Keratinocyte (primary cell): ENCODE measurements around the gene PPP1R37.

Experiments used
- EZH2 ChIP-seq: IDR thresholded peaks from one replicate; pipeline ENCODE4 v1.6.1; 2012; ENCODE audit warnings: inconsistent platforms, mild to moderate bottlenecking, low read length, moderate library complexity
- TF ChIP-seq, protein P1 (sequence below), 3 experiments: IDR thresholded peaks in 1 of 3; conservative IDR thresholded peaks in 1 of 3; optimal IDR thresholded peaks in 1 of 3; 2 replicates in 2 of 3; 3 replicates in 1 of 3; pipeline versions ENCODE3 to v1.5.1; 2011; ENCODE audit warnings: low read length in 3 of 3, mild to moderate bottlenecking in 3 of 3, moderate library complexity in 2 of 3, control low read depth in 1 of 3, inconsistent platforms in 1 of 3; ENCODE audit not compliant: insufficient read depth in 2 of 3; ENCODE audit errors: extremely low read depth in 1 of 3

DNA sequence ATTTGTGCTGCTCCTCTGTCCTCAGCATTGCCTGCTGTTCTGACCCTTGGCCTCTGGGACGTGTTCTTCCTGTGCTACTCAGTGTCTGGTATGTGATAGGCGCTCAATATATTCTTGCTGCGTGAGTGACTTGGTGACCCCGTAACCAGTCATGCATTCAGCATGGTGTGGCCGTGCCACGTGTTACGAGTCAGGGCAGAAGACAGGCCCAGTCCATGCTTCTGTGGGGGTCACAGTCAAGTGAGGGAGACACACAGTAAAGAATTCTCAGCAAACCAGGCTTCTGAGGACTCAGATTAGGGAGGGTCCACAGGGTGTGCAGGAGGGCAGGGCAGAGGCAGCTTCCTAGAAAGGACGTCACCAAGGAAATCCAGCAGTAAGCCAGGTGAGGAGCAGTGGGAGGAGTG is 7.9 kb downstream of the PPP1R37 start:
- TF ChIP-seq, protein P1, sequence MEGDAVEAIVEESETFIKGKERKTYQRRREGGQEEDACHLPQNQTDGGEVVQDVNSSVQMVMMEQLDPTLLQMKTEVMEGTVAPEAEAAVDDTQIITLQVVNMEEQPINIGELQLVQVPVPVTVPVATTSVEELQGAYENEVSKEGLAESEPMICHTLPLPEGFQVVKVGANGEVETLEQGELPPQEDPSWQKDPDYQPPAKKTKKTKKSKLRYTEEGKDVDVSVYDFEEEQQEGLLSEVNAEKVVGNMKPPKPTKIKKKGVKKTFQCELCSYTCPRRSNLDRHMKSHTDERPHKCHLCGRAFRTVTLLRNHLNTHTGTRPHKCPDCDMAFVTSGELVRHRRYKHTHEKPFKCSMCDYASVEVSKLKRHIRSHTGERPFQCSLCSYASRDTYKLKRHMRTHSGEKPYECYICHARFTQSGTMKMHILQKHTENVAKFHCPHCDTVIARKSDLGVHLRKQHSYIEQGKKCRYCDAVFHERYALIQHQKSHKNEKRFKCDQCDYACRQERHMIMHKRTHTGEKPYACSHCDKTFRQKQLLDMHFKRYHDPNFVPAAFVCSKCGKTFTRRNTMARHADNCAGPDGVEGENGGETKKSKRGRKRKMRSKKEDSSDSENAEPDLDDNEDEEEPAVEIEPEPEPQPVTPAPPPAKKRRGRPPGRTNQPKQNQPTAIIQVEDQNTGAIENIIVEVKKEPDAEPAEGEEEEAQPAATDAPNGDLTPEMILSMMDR (optimal IDR thresholded peaks at IDR 0.05 in 1 of 3, IDR thresholded peaks at IDR 0.05 in 1 of 3, conservative IDR thresholded peaks at IDR 0.05 in 1 of 3; ENCODE audit: extremely low read depth in 1 of 3, insufficient read depth in 2 of 3, low read length in 3 of 3), result no peak
- TF ChIP-seq EZH2, result no peak
